Measurements from ENCODE around the gene ZNF425. TPM values are rescaled to one million over a fixed set of nuclear protein-coding genes. Genes with fewer than 3 reads are reported as not detected.

Gene ZNF425
- total and polyA plus RNA-seq, 7 donors, result 0.66 to 2.5 (median 1.7) TPM

GRCh38 chr7:149166630-149167352 is 40.7 kb upstream of the ZNF425 start:
- ATAC-seq, result no peak
- intact Hi-C loops (cut with DNase I), result no loop called here
- no peak for DNase-seq
- TF ChIP-seq CTCF (IDR thresholded peaks at IDR 0.05), result no peak
- no peak overlapping the region for H3K27ac ChIP-seq
- H3K4me3 ChIP-seq, result no peak overlapping the region
- no peaks in the 10 kb centered on the region for H3K27me3 ChIP-seq (ENCODE audit: insufficient read depth in 3 of 3, low read length in 2 of 3)
- no peaks in the 10 kb centered on the region for H3K9me3 ChIP-seq
- no peaks in the 10 kb centered on the region for H3K4me1 ChIP-seq
- peaks cover 7 to 88% of the 10 kb centered on the region in 2 donors for H3K36me3 ChIP-seq (ENCODE audit: insufficient read depth in 1 of 2, low read depth in 1 of 2)

- ATAC-seq, result no peak
These were observed 40.0 kb upstream of the ZNF425 start for GRCh38 chr7:149166142-149166541.

GRCh38 chr7:149161241-149161848 is 35.2 kb upstream of the ZNF425 start:
- DNase-seq (no peak), ATAC-seq (no peak)
- 73 to 78% (median 78%) methylated on average over 5 of the region's 5 CpGs for WGBS, 3 donors
- no peaks in the 10 kb centered on the region for H3K9me3 ChIP-seq
- H3K27ac ChIP-seq, result no peak overlapping the region
- H3K4me1 ChIP-seq, result no peaks in the 10 kb centered on the region
- H3K27me3 ChIP-seq (ENCODE audit: insufficient read depth in 3 of 3, low read length in 2 of 3), result no peaks in the 10 kb centered on the region
- no peak for TF ChIP-seq CTCF (IDR thresholded peaks at IDR 0.05)
- H3K36me3 ChIP-seq (ENCODE audit: insufficient read depth in 1 of 2, low read depth in 1 of 2), result peaks cover 0 to 67% of the 10 kb centered on the region in 2 donors
- H3K4me3 ChIP-seq, result no peak overlapping the region
- intact Hi-C loops (cut with DNase I), result no loop called here

More at GRCh38 chr7:149166142-149166541, 40.0 kb upstream of the ZNF425 start:
- no peak for DNase-seq
- intact Hi-C loops (cut with DNase I), result no loop called here
- no peak for TF ChIP-seq CTCF (IDR thresholded peaks at IDR 0.05)
- Histone ChIP-seq H3K4me3 (no peak overlapping the region), H3K27me3 (ENCODE audit: insufficient read depth in 3 of 3, low read length in 2 of 3) (no peaks in the 10 kb centered on the region), H3K9me3 (no peaks in the 10 kb centered on the region), H3K4me1 (no peaks in the 10 kb centered on the region), H3K27ac (no peak overlapping the region), H3K36me3 (ENCODE audit: insufficient read depth in 1 of 2, low read depth in 1 of 2) (peaks cover 6 to 85% of the 10 kb centered on the region in 2 donors)
- 74 to 85% (median 74%) methylated on average over 1 of the region's 1 CpG for WGBS, 3 donors

GRCh38 chr7:149156898-149157297 is 30.8 kb upstream of the ZNF425 start:
- no peak for DNase-seq
- TF ChIP-seq CTCF (IDR thresholded peaks at IDR 0.05), result no peak
- H3K36me3 ChIP-seq (ENCODE audit: insufficient read depth in 1 of 2, low read depth in 1 of 2), result peaks cover 8 to 60% of the 10 kb centered on the region in 2 donors
- H3K27me3 ChIP-seq (ENCODE audit: insufficient read depth in 3 of 3, low read length in 2 of 3), result no peaks in the 10 kb centered on the region
- ATAC-seq, result no peak
- intact Hi-C loops (cut with DNase I), result loop anchor here in 1 of 2 donors (10.0 kb wide), 1 partner anchor 78 kb away; the partner anchor contains the start of gene ZNF212
- H3K9me3 ChIP-seq, result no peaks in the 10 kb centered on the region
- 93 to 98% (median 97%) methylated on average over 6 of the region's 6 CpGs for WGBS, 3 donors
- no peaks in the 10 kb centered on the region for H3K4me1 ChIP-seq
- H3K4me3 ChIP-seq, result no peak overlapping the region
- H3K27ac ChIP-seq, result no peak overlapping the region

All from psoas muscle (tissue), 8 donors.